Spleen (tissue), 11 donors: ENCODE results near the gene PRRC1. TPM values are rescaled to one million over a fixed set of nuclear protein-coding genes. Genes with fewer than 3 reads are reported as not detected.

Source experiments
- DNase-seq: peaks from one replicate; pipeline ENCODE4 v3.0.0-alpha.2; 2020
- H3K27ac ChIP-seq, 8 donors: fragments of 200-600 bp; sonication (generic) in 7 of 8; 1 replicate in 4 of 8; 2 replicates in 4 of 8; pipeline versions ENCODE4 v1.5.0 to v1.8.0; 2016 to 2021; ENCODE audit warnings: inconsistent platforms in 4 of 8, mild to moderate bottlenecking in 4 of 8, moderate library complexity in 1 of 8
- H3K27me3 ChIP-seq, 7 donors: fragments of 200-600 bp; sonication (generic) in 6 of 7; replicated peaks in 1 of 7; 1 replicate in 4 of 7; 2 replicates in 3 of 7; pipeline versions ENCODE4 v1.5.0 to v1.8.0; 2016 to 2021; ENCODE audit warnings: inconsistent platforms in 3 of 7, mild to moderate bottlenecking in 1 of 7
- H3K36me3 ChIP-seq, 6 donors: fragments of 200-600 bp; sonication (generic) in 5 of 6; 1 replicate in 4 of 6; 2 replicates in 2 of 6; pipeline versions ENCODE4 v1.5.0 to v1.8.0; 2016 to 2021; ENCODE audit warnings: inconsistent platforms in 2 of 6
- H3K4me1 ChIP-seq, 6 donors: fragments of 200-600 bp; sonication (generic) in 5 of 6; 1 replicate in 3 of 6; 2 replicates in 3 of 6; pipeline versions ENCODE4 v1.5.0 to v1.8.0; 2016 to 2021; ENCODE audit warnings: inconsistent platforms in 3 of 6
- H3K4me3 ChIP-seq, 8 donors: fragments of 200-600 bp; sonication (generic) in 7 of 8; 1 replicate in 4 of 8; 2 replicates in 4 of 8; pipeline versions ENCODE4 v1.5.0 to v1.8.0; 2016 to 2021; ENCODE audit warnings: inconsistent platforms in 4 of 8, mild to moderate bottlenecking in 4 of 8, moderate library complexity in 2 of 8
- H3K9me3 ChIP-seq, 8 donors: fragments of 200-600 bp; sonication (generic) in 7 of 8; 1 replicate in 4 of 8; 2 replicates in 4 of 8; pipeline versions ENCODE4 v1.5.0 to v1.8.0; 2016 to 2021; ENCODE audit warnings: inconsistent platforms in 4 of 8
- CTCF ChIP-seq, 11 experiments: fragments of 200-600 bp in 7 of 11; fragments of 450-650 bp in 4 of 11; sonication (generic) in 4 of 11; IDR thresholded peaks in 8 of 11; conservative IDR thresholded peaks in 3 of 11; 1 replicate in 7 of 11; 2 replicates in 4 of 11; pipeline versions ENCODE4 v1.4.0 to v1.8.0; 2016 to 2021; ENCODE audit warnings: antibody characterized with exemption in 11 of 11, inconsistent platforms in 4 of 11, mild to moderate bottlenecking in 1 of 11
- POLR2A ChIP-seq, 3 donors: fragments of 450-650 bp; IDR thresholded peaks; one replicate each; pipeline ENCODE4 v1.5.1; 2017; ENCODE audit warnings: antibody characterized with exemption in 3 of 3, mild to moderate bottlenecking in 1 of 3
- POLR2AphosphoS5 ChIP-seq, 3 donors: sonication (generic); formaldehyde crosslinking; IDR thresholded peaks; one replicate each; pipeline ENCODE4 v1.5.1; 2017; ENCODE audit warnings: antibody characterized with exemption in 3 of 3
- WGBS, 5 donors: extraction: QIAGEN DNeasy Blood & Tissue Kit in 3 of 5; methylation state at CpG; one replicate each; pipeline versions ENCODE4 v1.1.5 to v1.1.7; 2013 to 2018; 5-methylcytosine and 5-hydroxymethylcytosine counted together
- intact Hi-C: fragments of 100-400 bp; cut with DNase I; formaldehyde crosslinking; loops from one replicate; pipeline ENCODE4 v1.15.0; 2023; ENCODE audit warnings: low total_unique reads
- polyA plus RNA-seq, 3 donors: library from polyadenylated mRNA; stranded (reverse); fragments of 200-250 nt; gene quantifications; one replicate each; pipeline ENCODE4 v1.2.1, GENCODE V29; 2013
- total RNA-seq, 7 donors: library from RNA; depleted of rRNA in 3 of 7; stranded (reverse); fragments of >200 nt in 3 of 7; fragmentation: NEBNext Ultra II Directional in 4 of 7; extraction: Animal tissue kit (Norgen Biotek cat#: 25700) in 4 of 7; gene quantifications; one replicate each; pipeline versions ENCODE4 v1.1.0 to v1.2.1, GENCODE V29; 2016 to 2021
- donor health status: healthy with polysubstance abuse.
- donor health status: DM: no; HTN: no; CAD: no; lungs with moderate emphysema.
- donor health status: DM: no; HTN: no; CAD: no.
- donor health status: Bipolar disorder and iron deficiency.
- donor health status: healthy.
- donor health status: DM: no; HTN: no; CAD: no.
- donor health status: DM: yes; HTN: yes; CAD: no.

PRRC1 gene
- total and polyA plus RNA-seq, 10 donors = 11.9 to 45.9 (median 38.5) TPM

GRCh38 chr5:127601111-127601510 lies 83.7 kb downstream of the PRRC1 start:
- intact Hi-C loops = no loop called here
- no peak overlapping the region for H3K4me3 ChIP-seq
- DNase-seq = no peak
- H3K4me1 ChIP-seq = no peaks in the 10 kb centered on the region
- TF ChIP-seq CTCF (IDR thresholded peaks at IDR 0.05 in 8 of 11, conservative IDR thresholded peaks at IDR 0.05 in 3 of 11) (no peak), POLR2A (IDR thresholded peaks at IDR 0.05) (no peak), POLR2AphosphoS5 (IDR thresholded peaks at IDR 0.05) (no peak)
- WGBS, 5 donors = 80 to 94% (median 86%) methylated on average over 1 of the region's 1 CpG
- no peaks in the 10 kb centered on the region for H3K27me3 ChIP-seq
- no peaks in the 10 kb centered on the region for H3K36me3 ChIP-seq
- no peaks in the 10 kb centered on the region for H3K9me3 ChIP-seq
- no peak overlapping the region for H3K27ac ChIP-seq

GRCh38 chr5:127601601-127602000 lies 84.2 kb downstream of the PRRC1 start:
- Histone ChIP-seq H3K9me3 (no peaks in the 10 kb centered on the region), H3K36me3 (no peaks in the 10 kb centered on the region), H3K4me1 (no peaks in the 10 kb centered on the region), H3K27ac (no peak overlapping the region), H3K27me3 (no peaks in the 10 kb centered on the region), H3K4me3 (no peak overlapping the region)
- TF ChIP-seq CTCF (IDR thresholded peaks at IDR 0.05 in 8 of 11, conservative IDR thresholded peaks at IDR 0.05 in 3 of 11) = no peak
- TF ChIP-seq POLR2A (IDR thresholded peaks at IDR 0.05) = no peak
- TF ChIP-seq POLR2AphosphoS5 (IDR thresholded peaks at IDR 0.05) = no peak
- intact Hi-C loops = no loop called here
- no peak for DNase-seq
- WGBS, 5 donors = 87 to 97% (median 89%) methylated on average over 4 of the region's 4 CpGs

- H3K9me3 ChIP-seq = no peaks in the 10 kb centered on the region
- no peak for DNase-seq
- intact Hi-C loops = no loop called here
- no peak overlapping the region for H3K4me3 ChIP-seq
- TF ChIP-seq POLR2AphosphoS5 (IDR thresholded peaks at IDR 0.05) (no peak), POLR2A (IDR thresholded peaks at IDR 0.05) (no peak)
- no peaks in the 10 kb centered on the region for H3K4me1 ChIP-seq
- H3K27me3 ChIP-seq = no peaks in the 10 kb centered on the region
- 91 to 96% (median 93%) methylated on average over 3 of the region's 3 CpGs for WGBS, 5 donors
- no peak overlapping the region for H3K27ac ChIP-seq
- H3K36me3 ChIP-seq = no peaks in the 10 kb centered on the region
Observed at GRCh38 chr5:127602481-127602880, 85.0 kb downstream of the PRRC1 start.

- TF ChIP-seq CTCF (IDR thresholded peaks at IDR 0.05 in 8 of 11, conservative IDR thresholded peaks at IDR 0.05 in 3 of 11) = no peak
- TF ChIP-seq POLR2A (IDR thresholded peaks at IDR 0.05) = no peak
- TF ChIP-seq POLR2AphosphoS5 (IDR thresholded peaks at IDR 0.05) = no peak
- Histone ChIP-seq H3K36me3 (no peaks in the 10 kb centered on the region), H3K27ac (no peak overlapping the region), H3K4me1 (no peaks in the 10 kb centered on the region), H3K9me3 (no peaks in the 10 kb centered on the region), H3K4me3 (no peak overlapping the region), H3K27me3 (no peaks in the 10 kb centered on the region)
- intact Hi-C loops = no loop called here
- DNase-seq = no peak
- WGBS, 5 donors = 26 to 38% (median 31%) methylated on average over 8 of the region's 8 CpGs
Observed at GRCh38 chr5:127602896-127603844, 85.7 kb downstream of the PRRC1 start.

Other genes starting within 250 kb of the PRRC1 start
- gene MEGF10, start 226.8 kb upstream of the PRRC1 start, total RNA-seq = 1 to 10 TPM in 2 of 7 donors, under 1 TPM in 5; 0.14 to 2.2 (median 0.70) TPM
- under 1 TPM; 0.02 to 0.16 (median 0.02) TPM for gene MEGF10, start 226.8 kb upstream of the PRRC1 start, polyA plus RNA-seq
- not detected for gene CTXN3, start 131.4 kb downstream of the PRRC1 start, total RNA-seq
- not detected for gene CTXN3, start 131.4 kb downstream of the PRRC1 start, polyA plus RNA-seq
- not detected for gene CCDC192, start 185.8 kb downstream of the PRRC1 start, total RNA-seq
- not detected for gene CCDC192, start 185.8 kb downstream of the PRRC1 start, polyA plus RNA-seq